ENCODE results near the gene PACSIN2.

Gene PACSIN2

DNA sequence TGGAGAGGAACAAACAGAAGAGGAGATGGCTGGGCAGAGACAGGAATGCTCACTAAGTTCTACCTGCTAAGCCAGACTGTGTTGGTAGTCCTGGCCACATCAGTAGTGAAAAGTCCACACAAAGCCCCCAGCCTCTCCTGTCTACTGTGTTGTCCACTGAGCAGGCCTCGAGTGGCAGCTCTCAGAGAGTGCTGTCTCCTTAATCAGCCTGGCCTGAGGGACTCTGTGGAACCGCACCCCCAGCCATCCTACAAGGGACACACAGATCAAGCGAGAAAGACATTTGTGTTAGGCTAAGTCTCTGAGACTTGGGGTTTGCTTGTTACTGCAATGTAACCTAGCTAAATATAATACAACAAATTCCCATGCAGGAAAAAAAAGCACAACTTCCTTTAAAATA, 71.0 kb downstream of the PACSIN2 start:
- Histone ChIP-seq H3K27me3 (no peaks in the 10 kb centered on the region), H3K27ac (peak overlapping the region; percentile 95 to 96), H3K36me3 (no peaks in the 10 kb centered on the region), H3K4me3 (peak overlapping the region in 1 of 2 donors; percentile 8), H3K4me1 (peaks cover 7 to 100% (median 96%) of the 10 kb centered on the region in 4 donors), H3K9me3 (no peaks in the 10 kb centered on the region)
- intact Hi-C loops (cut with DNase I; ENCODE audit: low total_unique reads): no loop called here
- no peak for DNase-seq
- TF ChIP-seq CTCF (IDR thresholded peaks at IDR 0.05): no peak

GRCh38 chr22:42942351-42942750, 72.6 kb downstream of the PACSIN2 start:
- H3K36me3 ChIP-seq: no peaks in the 10 kb centered on the region
- peak overlapping the region; percentile 95 to 96 for H3K27ac ChIP-seq
- no peak overlapping the region for H3K4me3 ChIP-seq
- no peaks in the 10 kb centered on the region for H3K9me3 ChIP-seq
- H3K27me3 ChIP-seq: no peaks in the 10 kb centered on the region
- peaks cover 7 to 100% (median 96%) of the 10 kb centered on the region in 4 donors for H3K4me1 ChIP-seq
- no peak for TF ChIP-seq CTCF (IDR thresholded peaks at IDR 0.05)
- DNase-seq: no peak
- intact Hi-C loops (cut with DNase I; ENCODE audit: low total_unique reads): no loop called here

DNA sequence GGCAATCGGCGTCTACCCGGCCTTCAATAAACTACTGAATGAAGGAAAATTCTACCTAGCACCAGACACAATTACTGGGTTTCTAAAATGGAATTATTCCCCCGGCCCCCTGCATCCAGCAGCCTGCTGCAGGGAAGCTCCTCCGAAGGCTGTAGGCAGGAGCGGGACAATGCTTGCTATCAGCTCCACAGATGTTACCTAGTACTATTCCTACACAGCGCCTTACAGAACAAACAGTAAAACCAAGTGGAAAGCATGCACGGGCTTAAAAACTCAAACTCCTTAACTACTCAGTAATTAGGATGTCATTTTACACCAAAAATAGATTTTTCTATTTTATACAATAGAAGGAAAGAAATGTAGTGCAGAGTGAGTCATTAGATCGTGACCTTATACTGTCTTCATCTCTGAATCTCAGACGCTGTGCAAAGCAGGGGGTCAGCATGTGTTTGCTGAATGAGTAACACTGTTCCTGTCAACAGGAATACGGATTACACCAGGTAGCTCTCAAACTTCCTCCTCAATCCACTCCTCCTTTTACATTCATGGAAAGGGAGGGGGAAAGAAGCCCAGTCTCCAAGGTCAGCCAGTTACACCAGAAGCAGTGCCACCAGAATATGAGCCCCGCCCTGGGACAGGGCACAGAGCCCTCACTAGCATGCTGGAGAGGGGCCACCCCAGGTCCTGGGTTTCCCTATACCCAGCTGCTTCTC, 74.9 kb downstream of the PACSIN2 start:
- peak in 1 of 2 donors; percentile 77 for DNase-seq
- intact Hi-C loops (cut with DNase I; ENCODE audit: low total_unique reads): no loop called here
- peak overlapping the region; percentile 95 to 96 for H3K27ac ChIP-seq
- TF ChIP-seq CTCF (IDR thresholded peaks at IDR 0.05): no peak
- peaks cover 0 to 100% (median 96%) of the 10 kb centered on the region in 4 donors for H3K4me1 ChIP-seq
- no peaks in the 10 kb centered on the region for H3K36me3 ChIP-seq
- H3K27me3 ChIP-seq: no peaks in the 10 kb centered on the region
- H3K4me3 ChIP-seq: no peak overlapping the region
- no peaks in the 10 kb centered on the region for H3K9me3 ChIP-seq

DNA sequence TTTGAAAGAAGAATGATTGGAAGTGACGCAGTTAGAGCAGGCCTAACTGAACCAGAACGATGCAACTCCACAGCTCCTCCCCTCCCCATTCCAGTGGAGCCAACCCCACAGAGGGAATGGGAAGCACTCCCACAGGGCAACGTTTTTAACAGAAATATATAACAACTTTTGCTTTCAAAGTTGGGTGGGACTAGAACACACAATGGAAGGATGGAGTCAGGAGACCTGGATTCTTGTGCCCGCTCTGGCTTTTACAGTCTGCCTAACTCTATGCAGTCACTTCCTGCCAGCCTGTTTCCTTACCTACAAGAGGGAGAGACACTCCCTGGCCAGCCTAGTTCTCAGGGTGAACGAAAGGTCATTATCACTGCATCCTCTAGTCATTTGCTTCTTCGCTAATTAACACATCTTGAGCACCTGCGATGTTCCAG, 75.5 kb downstream of the PACSIN2 start:
- Histone ChIP-seq H3K27me3 (no peaks in the 10 kb centered on the region), H3K4me1 (peaks cover 2 to 100% (median 96%) of the 10 kb centered on the region in 4 donors), H3K4me3 (no peak overlapping the region), H3K9me3 (no peaks in the 10 kb centered on the region), H3K36me3 (no peaks in the 10 kb centered on the region), H3K27ac (peak overlapping the region; percentile 95 to 96)
- TF ChIP-seq CTCF (IDR thresholded peaks at IDR 0.05): no peak
- intact Hi-C loops (cut with DNase I; ENCODE audit: low total_unique reads): no loop called here
- DNase-seq: no peak

- Histone ChIP-seq H3K4me1 (peaks cover 7 to 100% (median 97%) of the 10 kb centered on the region in 4 donors), H3K27ac (peak overlapping the region; percentile 95 to 96), H3K9me3 (no peaks in the 10 kb centered on the region), H3K36me3 (no peaks in the 10 kb centered on the region), H3K27me3 (no peaks in the 10 kb centered on the region), H3K4me3 (no peak overlapping the region)
- peak in 1 of 2 donors; percentile 70 for DNase-seq
- intact Hi-C loops (cut with DNase I; ENCODE audit: low total_unique reads): no loop called here
- no peak for TF ChIP-seq CTCF (IDR thresholded peaks at IDR 0.05)
Observed at GRCh38 chr22:42938976-42939375, 76.0 kb downstream of the PACSIN2 start.
